Esophagus muscularis mucosa (tissue), 4 donors: ENCODE data around the gene PTPRN2. TPM values are rescaled to one million over a fixed set of nuclear protein-coding genes. Genes with fewer than 3 reads are reported as not detected.

ENCODE experiments used
- DNase-seq: peaks from one replicate; pipeline ENCODE4 v3.0.0-alpha.2; 2017; ENCODE audit errors: extremely low spot score
- H3K27ac ChIP-seq, 4 donors: fragments of 200-600 bp; sonication (generic); replicated peaks in 1 of 4; 1 replicate in 3 of 4; 2 replicates in 1 of 4; pipeline ENCODE4 v1.5.1; 2016 to 2019; ENCODE audit warnings: mild to moderate bottlenecking in 1 of 4
- H3K27me3 ChIP-seq, 4 donors: fragments of 200-600 bp; sonication (generic); one replicate each; pipeline versions ENCODE4 v1.5.1 to v1.6.0; 2016 to 2019
- H3K36me3 ChIP-seq, 4 donors: fragments of 200-600 bp; sonication (generic); one replicate each; pipeline ENCODE4 v1.5.1; 2016 to 2019
- H3K4me1 ChIP-seq, 4 donors: fragments of 200-600 bp; sonication (generic); one replicate each; pipeline ENCODE4 v1.5.1; 2016 to 2019
- H3K4me3 ChIP-seq, 4 donors: fragments of 200-600 bp; sonication (generic); 1 replicate in 2 of 4; 2 replicates in 2 of 4; pipeline ENCODE4 v1.5.1; 2016 to 2019; ENCODE audit warnings: mild to moderate bottlenecking in 4 of 4, moderate library complexity in 1 of 4
- H3K9me3 ChIP-seq, 4 donors: fragments of 200-600 bp; sonication (generic); 1 replicate in 3 of 4; 2 replicates in 1 of 4; pipeline ENCODE4 v1.5.1; 2016 to 2019
- EP300 ChIP-seq: sonication (generic); formaldehyde crosslinking; IDR thresholded peaks from one replicate; pipeline ENCODE4 v1.6.1; 2017; ENCODE audit warnings: antibody characterized with exemption
- POLR2A ChIP-seq: fragments of 450-650 bp; IDR thresholded peaks from one replicate; pipeline ENCODE4 v1.6.1; 2017; ENCODE audit warnings: antibody characterized with exemption, moderate library complexity, mild to moderate bottlenecking, low read depth
- POLR2AphosphoS5 ChIP-seq, 2 donors: sonication (generic); formaldehyde crosslinking; IDR thresholded peaks; one replicate each; pipeline ENCODE4 v1.6.1; 2017; ENCODE audit warnings: antibody characterized with exemption in 2 of 2
- WGBS: methylation state at CpG from one replicate; pipeline ENCODE4 v1.1.5; 2018; 5-methylcytosine and 5-hydroxymethylcytosine counted together
- intact Hi-C: fragments of 100-400 bp; cut with DNase I; formaldehyde crosslinking; loops from one replicate; pipeline ENCODE4 v1.15.1; 2023
- total RNA-seq, 4 donors: library from RNA; depleted of rRNA; stranded (reverse); fragments of >200 nt; gene quantifications; one replicate each; pipeline versions ENCODE4 v1.1.0 to v1.2.1, GENCODE V29; 2016
- TF ChIP-seq, protein P1 (sequence below), 3 experiments: fragments of 200-600 bp in 2 of 3; fragments of 450-650 bp in 1 of 3; sonication (generic) in 2 of 3; IDR thresholded peaks; one replicate each; pipeline ENCODE4 v1.5.1; 2017 to 2019; ENCODE audit warnings: antibody characterized with exemption in 3 of 3, mild to moderate bottlenecking in 2 of 3, moderate library complexity in 1 of 3

Gene PTPRN2
- total RNA-seq, 4 donors from 2014 or later: 2.1 to 3.1 (median 3.1) TPM

DNA sequence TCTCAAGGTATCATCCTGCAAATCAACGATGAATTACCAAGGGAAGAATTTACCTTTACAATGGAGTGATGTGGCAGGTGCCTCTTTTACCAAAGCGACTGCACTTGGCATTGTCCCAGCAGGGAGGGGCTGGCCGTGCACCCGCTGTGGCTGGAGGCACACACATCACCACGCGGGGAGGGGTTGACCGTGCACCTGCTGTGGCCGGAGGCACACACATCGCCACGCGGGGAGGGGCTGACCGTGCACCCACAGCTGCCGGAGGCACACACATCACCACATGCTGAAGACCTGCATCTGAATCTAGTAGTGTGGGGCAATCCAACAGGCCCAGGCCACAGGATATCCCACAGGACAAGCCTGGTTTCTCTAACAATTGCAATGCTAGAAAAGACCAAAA, 757.3 kb downstream of the PTPRN2 start:
- no peak overlapping the region for H3K4me3 ChIP-seq
- intact Hi-C loops: no loop called here
- no peaks in the 10 kb centered on the region for H3K4me1 ChIP-seq
- TF ChIP-seq POLR2A (no peak), EP300 (no peak), POLR2AphosphoS5 (IDR thresholded peaks at IDR 0.05) (no peak)
- TF ChIP-seq, protein P1, sequence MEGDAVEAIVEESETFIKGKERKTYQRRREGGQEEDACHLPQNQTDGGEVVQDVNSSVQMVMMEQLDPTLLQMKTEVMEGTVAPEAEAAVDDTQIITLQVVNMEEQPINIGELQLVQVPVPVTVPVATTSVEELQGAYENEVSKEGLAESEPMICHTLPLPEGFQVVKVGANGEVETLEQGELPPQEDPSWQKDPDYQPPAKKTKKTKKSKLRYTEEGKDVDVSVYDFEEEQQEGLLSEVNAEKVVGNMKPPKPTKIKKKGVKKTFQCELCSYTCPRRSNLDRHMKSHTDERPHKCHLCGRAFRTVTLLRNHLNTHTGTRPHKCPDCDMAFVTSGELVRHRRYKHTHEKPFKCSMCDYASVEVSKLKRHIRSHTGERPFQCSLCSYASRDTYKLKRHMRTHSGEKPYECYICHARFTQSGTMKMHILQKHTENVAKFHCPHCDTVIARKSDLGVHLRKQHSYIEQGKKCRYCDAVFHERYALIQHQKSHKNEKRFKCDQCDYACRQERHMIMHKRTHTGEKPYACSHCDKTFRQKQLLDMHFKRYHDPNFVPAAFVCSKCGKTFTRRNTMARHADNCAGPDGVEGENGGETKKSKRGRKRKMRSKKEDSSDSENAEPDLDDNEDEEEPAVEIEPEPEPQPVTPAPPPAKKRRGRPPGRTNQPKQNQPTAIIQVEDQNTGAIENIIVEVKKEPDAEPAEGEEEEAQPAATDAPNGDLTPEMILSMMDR (IDR thresholded peaks at IDR 0.05): no peak
- H3K36me3 ChIP-seq: no peaks in the 10 kb centered on the region
- no peak overlapping the region for H3K27ac ChIP-seq
- no peak for DNase-seq
- H3K27me3 ChIP-seq: peaks cover 0 to under 1% (median 0%) of the 10 kb centered on the region in 4 donors
- H3K9me3 ChIP-seq: no peaks in the 10 kb centered on the region
- WGBS: 84% methylated on average over 9 of the region's 13 CpGs

DNA sequence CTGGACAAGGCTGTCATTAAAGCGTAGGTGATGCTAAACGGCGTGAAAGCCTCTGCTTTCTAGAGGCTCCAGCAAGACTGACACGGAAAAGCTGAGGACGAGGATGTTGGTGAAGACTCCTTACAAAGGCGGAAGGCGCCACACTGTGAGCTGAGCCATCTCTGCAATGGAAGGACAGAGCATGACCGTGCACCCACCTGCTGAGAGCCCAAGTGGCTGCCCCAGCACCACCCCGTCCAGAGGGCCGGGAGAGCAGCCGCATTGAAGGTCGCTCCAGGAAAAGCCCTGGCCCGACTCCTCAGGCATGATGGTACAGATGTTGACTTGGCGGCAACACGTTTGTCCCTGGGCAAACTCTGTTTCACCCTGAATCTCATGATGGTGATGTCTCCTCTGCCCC, 758.1 kb downstream of the PTPRN2 start:
- H3K9me3 ChIP-seq: no peaks in the 10 kb centered on the region
- no peak for DNase-seq
- no peak overlapping the region for H3K4me3 ChIP-seq
- WGBS: 87% methylated on average over 14 of the region's 15 CpGs
- intact Hi-C loops: no loop called here
- H3K36me3 ChIP-seq: no peaks in the 10 kb centered on the region
- TF ChIP-seq EP300 (no peak), POLR2A (no peak)
- H3K27ac ChIP-seq: no peak overlapping the region
- no peaks in the 10 kb centered on the region for H3K4me1 ChIP-seq
- H3K27me3 ChIP-seq: peaks cover 0 to 9% (median 0%) of the 10 kb centered on the region in 4 donors

DNA sequence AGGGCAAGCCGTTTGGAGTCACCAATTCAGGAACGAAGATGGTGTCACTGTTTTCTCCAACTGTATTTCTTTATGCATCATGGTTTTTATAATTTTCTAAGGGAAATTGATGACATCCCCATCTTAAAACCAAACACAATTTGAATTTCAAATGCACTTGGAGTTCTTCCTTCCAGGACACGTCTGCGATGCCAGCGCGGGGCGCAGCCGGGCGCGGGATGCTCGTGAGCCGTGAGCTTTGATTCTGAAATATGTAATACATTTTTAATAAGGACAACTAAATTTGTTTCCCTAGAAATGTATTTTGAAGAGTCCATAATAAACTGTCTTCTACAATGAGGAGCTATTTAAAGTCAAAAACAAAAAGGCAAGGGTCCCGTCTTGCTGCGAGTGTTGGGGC, 758.7 kb downstream of the PTPRN2 start:
- Histone ChIP-seq H3K9me3 (no peaks in the 10 kb centered on the region), H3K27ac (no peak overlapping the region), H3K4me1 (no peaks in the 10 kb centered on the region), H3K36me3 (no peaks in the 10 kb centered on the region), H3K4me3 (no peak overlapping the region), H3K27me3 (peaks cover 0 to 15% (median 0%) of the 10 kb centered on the region in 4 donors)
- WGBS: 92% methylated on average over 14 of the region's 14 CpGs
- no peak for DNase-seq
- TF ChIP-seq, protein P1 (IDR thresholded peaks at IDR 0.05): no peak
- TF ChIP-seq EP300 (no peak), POLR2A (no peak), POLR2AphosphoS5 (IDR thresholded peaks at IDR 0.05) (no peak)
- intact Hi-C loops: no loop called here

DNA sequence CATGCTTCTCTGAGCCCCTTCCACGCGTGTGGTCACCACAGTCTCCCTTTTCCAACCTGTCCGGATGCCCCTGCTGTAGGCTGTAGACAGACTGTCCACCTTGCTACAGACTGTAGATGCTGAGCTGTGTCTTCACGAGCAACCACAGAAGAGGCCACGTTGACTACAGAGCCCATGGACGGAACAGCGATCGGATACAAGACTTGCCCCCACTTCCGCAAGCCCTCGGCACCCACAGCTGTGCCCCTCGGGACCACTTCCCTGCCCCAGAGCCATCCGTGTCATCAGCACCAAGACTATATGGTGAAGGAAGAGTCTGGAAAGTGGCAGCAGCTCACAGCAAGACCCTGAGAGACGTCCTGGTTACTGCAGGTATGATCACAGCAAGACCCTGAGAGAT, 759.4 kb downstream of the PTPRN2 start:
- intact Hi-C loops: no loop called here
- H3K4me3 ChIP-seq: no peak overlapping the region
- TF ChIP-seq POLR2AphosphoS5 (IDR thresholded peaks at IDR 0.05) (no peak), EP300 (no peak), POLR2A (no peak)
- TF ChIP-seq, protein P1 (IDR thresholded peaks at IDR 0.05): no peak
- no peaks in the 10 kb centered on the region for H3K4me1 ChIP-seq
- peaks cover 0 to 18% (median 0%) of the 10 kb centered on the region in 4 donors for H3K27me3 ChIP-seq
- no peak overlapping the region for H3K27ac ChIP-seq
- no peak for DNase-seq
- no peaks in the 10 kb centered on the region for H3K9me3 ChIP-seq
- 77% methylated on average over 3 of the region's 13 CpGs for WGBS
- H3K36me3 ChIP-seq: no peaks in the 10 kb centered on the region

DNA sequence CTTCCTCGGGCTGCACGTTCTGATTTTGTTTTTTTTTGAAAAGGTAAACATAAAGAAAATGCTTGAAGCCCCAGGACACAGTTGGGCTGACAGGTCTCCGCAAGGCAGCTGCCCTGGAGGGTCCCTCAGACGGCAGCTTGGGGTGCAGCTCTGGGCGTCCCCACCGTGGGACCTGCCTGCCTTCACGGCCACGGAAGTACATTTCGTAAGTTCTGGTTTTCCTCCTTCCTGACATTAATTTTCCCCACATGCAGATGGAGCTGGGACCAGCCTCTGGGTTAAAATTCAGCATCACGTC, 759.8 kb downstream of the PTPRN2 start:
- H3K4me3 ChIP-seq: no peak overlapping the region
- DNase-seq: no peak

More for the DNA sequence above, 759.8 kb downstream of the PTPRN2 start:
- Histone ChIP-seq H3K4me1 (no peaks in the 10 kb centered on the region), H3K27me3 (peaks cover 0 to 18% (median 0%) of the 10 kb centered on the region in 4 donors), H3K9me3 (no peaks in the 10 kb centered on the region), H3K36me3 (no peaks in the 10 kb centered on the region), H3K27ac (no peak overlapping the region)
- TF ChIP-seq POLR2A: no peak
- WGBS: 80% methylated on average over 1 of the region's 10 CpGs
- intact Hi-C loops: no loop called here
